Measurements from ENCODE around the gene MS4A15.

MS4A15 gene

DNA sequence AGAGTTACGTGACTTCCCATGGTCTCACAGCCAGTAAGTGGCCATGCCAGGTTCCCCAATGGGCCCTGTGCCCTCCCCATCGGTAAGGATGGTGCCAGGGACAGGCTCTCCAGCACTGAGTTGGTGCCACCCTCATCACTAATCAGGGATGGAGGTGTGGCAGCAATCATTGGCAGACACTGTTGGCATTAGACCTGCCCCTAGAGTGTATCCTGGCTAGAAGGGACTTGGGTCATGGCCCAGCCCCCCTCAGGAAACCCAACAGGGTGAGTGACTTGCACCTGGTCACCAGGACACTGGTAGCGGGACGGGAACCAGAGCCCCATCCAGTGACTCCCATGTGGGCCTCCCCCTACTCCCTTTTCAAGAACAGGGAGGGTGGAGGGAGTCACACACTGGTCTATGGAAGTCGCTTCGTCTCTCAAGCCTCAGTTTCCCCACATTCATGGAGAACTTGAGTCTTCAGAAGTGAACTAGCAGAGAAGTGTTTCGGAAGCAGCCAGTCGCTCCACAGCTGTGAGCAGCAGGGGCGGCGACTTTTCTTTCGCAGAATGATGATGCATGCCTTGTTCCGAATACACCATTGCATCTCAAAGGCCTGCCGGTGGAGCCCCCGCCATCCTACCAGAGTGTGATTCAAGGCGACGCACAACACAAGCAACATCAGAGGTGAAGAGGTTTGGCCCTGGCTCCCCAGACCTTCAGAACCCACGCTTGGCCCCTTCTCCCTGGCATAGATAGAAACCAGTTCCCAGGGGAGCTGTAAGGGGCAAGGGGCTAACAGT lies 41.4 kb downstream of the MS4A15 start:
- Histone ChIP-seq H3K4me3 (ENCODE audit: low read depth, low read length, poor library complexity, severe bottlenecking) (no peak overlapping the region), H4K20me1 (ENCODE audit: insufficient read depth, low read length) (no peaks in the 10 kb centered on the region), H3K36me3 (ENCODE audit: insufficient read depth, low read length) (no peaks in the 10 kb centered on the region), H2AFZ (ENCODE audit: low read length) (no peak overlapping the region), H3K9me3 (ENCODE audit: low read length) (no peaks in the 10 kb centered on the region), H3K4me1 (ENCODE audit: insufficient read depth, low read length, severe bottlenecking) (no peaks in the 10 kb centered on the region), H3K4me2 (ENCODE audit: low read length) (no peak overlapping the region), H3F3A (ENCODE audit: insufficient read depth, low read length) (no peaks in the 10 kb centered on the region), H3K9ac (ENCODE audit: low read length) (no peak overlapping the region), H3K79me2 (ENCODE audit: insufficient read depth, low read length) (no peaks in the 10 kb centered on the region), H3K27me3 (ENCODE audit: insufficient read depth, low read length) (peaks cover 3% of the 10 kb centered on the region; the same call in 1 of the 2 replicates), H3K9me2 (ENCODE audit: low read depth, low read length) (no peaks in the 10 kb centered on the region), H3K27ac (ENCODE audit: low read depth, low read length, poor library complexity, severe bottlenecking) (no peak overlapping the region)
- TF ChIP-seq CTCF (IDR thresholded peaks at IDR 0.05; ENCODE audit: low read length) (no peak), EZH2 (IDR thresholded peaks at IDR 0.05; ENCODE audit: borderline replicate concordance, low read length) (no peak)

- no peaks in the 10 kb centered on the region for H3K9me3 ChIP-seq (ENCODE audit: low read length)
- H3F3A ChIP-seq (ENCODE audit: insufficient read depth, low read length) = no peaks in the 10 kb centered on the region
- H4K20me1 ChIP-seq (ENCODE audit: insufficient read depth, low read length) = no peaks in the 10 kb centered on the region
- H2AFZ ChIP-seq (ENCODE audit: low read length) = no peak overlapping the region
- no peak overlapping the region for H3K27ac ChIP-seq (ENCODE audit: low read depth, low read length, poor library complexity, severe bottlenecking)
- no peak overlapping the region for H3K4me3 ChIP-seq (ENCODE audit: low read depth, low read length, poor library complexity, severe bottlenecking)
- TF ChIP-seq CTCF (IDR thresholded peaks at IDR 0.05; ENCODE audit: low read length) = no peak
- no peak for TF ChIP-seq EZH2 (IDR thresholded peaks at IDR 0.05; ENCODE audit: borderline replicate concordance, low read length)
- no peaks in the 10 kb centered on the region for H3K4me1 ChIP-seq (ENCODE audit: insufficient read depth, low read length, severe bottlenecking)
- no peaks in the 10 kb centered on the region for H3K36me3 ChIP-seq (ENCODE audit: insufficient read depth, low read length)
- no peak overlapping the region for H3K4me2 ChIP-seq (ENCODE audit: low read length)
- no peaks in the 10 kb centered on the region for H3K79me2 ChIP-seq (ENCODE audit: insufficient read depth, low read length)
- no peaks in the 10 kb centered on the region for H3K9me2 ChIP-seq (ENCODE audit: low read depth, low read length)
- peaks cover 3% of the 10 kb centered on the region; the same call in 1 of the 2 replicates for H3K27me3 ChIP-seq (ENCODE audit: insufficient read depth, low read length)
- no peak overlapping the region for H3K9ac ChIP-seq (ENCODE audit: low read length)
These were observed 42.0 kb downstream of the MS4A15 start for GRCh38 chr11:60798631-60799030.

- H3K4me3 ChIP-seq (ENCODE audit: low read depth, low read length, poor library complexity, severe bottlenecking) = no peak overlapping the region
- H4K20me1 ChIP-seq (ENCODE audit: insufficient read depth, low read length) = no peaks in the 10 kb centered on the region
- no peak overlapping the region for H3K27ac ChIP-seq (ENCODE audit: low read depth, low read length, poor library complexity, severe bottlenecking)
- H2AFZ ChIP-seq (ENCODE audit: low read length) = no peak overlapping the region
- H3K4me1 ChIP-seq (ENCODE audit: insufficient read depth, low read length, severe bottlenecking) = no peaks in the 10 kb centered on the region
- H3K36me3 ChIP-seq (ENCODE audit: insufficient read depth, low read length) = no peaks in the 10 kb centered on the region
- peaks cover 3% of the 10 kb centered on the region; the same call in 1 of the 2 replicates for H3K27me3 ChIP-seq (ENCODE audit: insufficient read depth, low read length)
- H3K9me3 ChIP-seq (ENCODE audit: low read length) = no peaks in the 10 kb centered on the region
- no peak overlapping the region for H3K9ac ChIP-seq (ENCODE audit: low read length)
- H3K9me2 ChIP-seq (ENCODE audit: low read depth, low read length) = no peaks in the 10 kb centered on the region
- no peak overlapping the region for H3K4me2 ChIP-seq (ENCODE audit: low read length)
- no peaks in the 10 kb centered on the region for H3K79me2 ChIP-seq (ENCODE audit: insufficient read depth, low read length)
- TF ChIP-seq CTCF (IDR thresholded peaks at IDR 0.05; ENCODE audit: low read length) (no peak), EZH2 (IDR thresholded peaks at IDR 0.05; ENCODE audit: borderline replicate concordance, low read length) (no peak)
- H3F3A ChIP-seq (ENCODE audit: insufficient read depth, low read length) = no peaks in the 10 kb centered on the region
These were observed 44.5 kb downstream of the MS4A15 start for GRCh38 chr11:60801194-60801593.

Measured in OCI-LY1 (cell line).